Measurements from ENCODE around the gene BEST4.

GRCh38 chr1:44831516-44831915 is 43.5 kb upstream of the BEST4 start:
- TF ChIP-seq CTCF (IDR thresholded peaks at IDR 0.05) (no peak), POLR2AphosphoS5 (IDR thresholded peaks at IDR 0.05) (no peak)
